Loucy (cell line): ENCODE results near the gene FRAT1.
A peak's percentile ranks its signal among the peaks of the same experiment; 100 is the strongest.

ENCODE experiments used
- H2AFZ ChIP-seq: fragments of 200-600 bp; sonication (generic); 2 replicates; pipeline ENCODE4 v1.6.0; 2016; ENCODE audit warnings: antibody characterized with exemption, mild to moderate bottlenecking, low read length, moderate library complexity
- H3F3A ChIP-seq: fragments of 200-600 bp; 2 replicates; pipeline ENCODE4 v1.6.0; 2016; ENCODE audit warnings: antibody characterized with exemption, low read depth, mild to moderate bottlenecking
- H3K27me3 ChIP-seq: fragments of 200-600 bp; sonication (generic); 2 replicates; pipeline ENCODE4 v1.6.1; 2014; ENCODE audit warnings: low read length, mild to moderate bottlenecking; ENCODE audit not compliant: insufficient read depth, poor library complexity, severe bottlenecking
- H3K36me3 ChIP-seq: fragments of 200-600 bp; sonication (generic); 2 replicates; pipeline ENCODE4 v1.6.1; 2016; ENCODE audit warnings: low read length; ENCODE audit not compliant: insufficient read depth
- H3K4me1 ChIP-seq: fragments of 200-600 bp; sonication (generic); 2 replicates; pipeline ENCODE4 v1.5.1; 2014; ENCODE audit warnings: low read length, mild to moderate bottlenecking; ENCODE audit not compliant: insufficient read depth, poor library complexity, severe bottlenecking
- H3K4me2 ChIP-seq: fragments of 200-600 bp; sonication (generic); 2 replicates; pipeline ENCODE4 v1.6.0; 2014; ENCODE audit warnings: antibody characterized with exemption, low read length, low read depth, mild to moderate bottlenecking; ENCODE audit not compliant: poor library complexity, severe bottlenecking
- H3K4me3 ChIP-seq: fragments of 200-600 bp; sonication (generic); 2 replicates; pipeline ENCODE4 v1.5.1; 2014; ENCODE audit warnings: low read length, mild to moderate bottlenecking, mixed read lengths; ENCODE audit not compliant: poor library complexity, severe bottlenecking
- H3K79me2 ChIP-seq: fragments of 200-600 bp; sonication (generic); 2 replicates; pipeline ENCODE4 v1.6.1; 2014; ENCODE audit warnings: low read length; ENCODE audit not compliant: insufficient read depth
- H3K9ac ChIP-seq: fragments of 200-600 bp; sonication (generic); 2 replicates; pipeline ENCODE4 v1.6.0; 2014; ENCODE audit warnings: mild to moderate bottlenecking, low read depth, low read length, moderate library complexity; ENCODE audit not compliant: poor library complexity, severe bottlenecking
- H3K9me2 ChIP-seq: fragments of 200-600 bp; sonication (generic); replicated peaks from 2 replicates; pipeline ENCODE4 v1.6.1; 2016; ENCODE audit warnings: low read depth, low read length, mixed read lengths
- H3K9me3 ChIP-seq: fragments of 200-600 bp; sonication (generic); 2 replicates; pipeline ENCODE4 v1.6.1; 2014; ENCODE audit warnings: mild to moderate bottlenecking, antibody characterized with exemption, low read length, low read depth; ENCODE audit not compliant: insufficient read depth
- H4K20me1 ChIP-seq: fragments of 200-600 bp; sonication (generic); 2 replicates; pipeline ENCODE4 v1.6.0; 2014; ENCODE audit warnings: antibody characterized with exemption, low read length, mild to moderate bottlenecking; ENCODE audit not compliant: insufficient read depth, poor library complexity, severe bottlenecking
- CTCF ChIP-seq: fragments of 200-600 bp; sonication (generic); conservative IDR thresholded peaks from 2 replicates; pipeline ENCODE4 v1.5.1; 2014; ENCODE audit warnings: mild to moderate bottlenecking, antibody characterized with exemption, low read length
- EZH2phosphoT487 ChIP-seq: fragments of 200-600 bp; IDR thresholded peaks from 2 replicates; pipeline ENCODE4 v1.6.1; 2018; ENCODE audit warnings: antibody characterized with exemption, mild to moderate bottlenecking, moderate library complexity, borderline replicate concordance

FRAT1 gene

GRCh38 chr10:97333601-97334369, 14.7 kb downstream of the FRAT1 start:
- H3K4me3 ChIP-seq: peak overlapping the region; percentile 91
- TF ChIP-seq EZH2phosphoT487 (no peak), CTCF (peak; percentile 11; the same call in 1 of the 2 replicates)
- H3K9me3 ChIP-seq: no peaks in the 10 kb centered on the region
- H3K4me1 ChIP-seq: peaks cover 30% of the 10 kb centered on the region
- H3K4me2 ChIP-seq: peak overlapping the region; percentile 99
- no peaks in the 10 kb centered on the region for H3K27me3 ChIP-seq
- no peak overlapping the region for H2AFZ ChIP-seq
- no peaks in the 10 kb centered on the region for H3K9me2 ChIP-seq
- H4K20me1 ChIP-seq: peaks cover 43% of the 10 kb centered on the region
- H3K36me3 ChIP-seq: no peaks in the 10 kb centered on the region; the same call in 1 of the 2 replicates
- H3F3A ChIP-seq: no peaks in the 10 kb centered on the region
- H3K9ac ChIP-seq: peak overlapping the region; percentile 86
- H3K79me2 ChIP-seq: peaks cover 52% of the 10 kb centered on the region

- Histone ChIP-seq H3K4me3 (peak within 1 kb of the TSS; percentile 91), H3F3A (no peaks in the 10 kb centered on the region), H3K9ac (peak within 1 kb of the TSS; percentile 86), H3K4me2 (peak within 1 kb of the TSS; percentile 99), H4K20me1 (peaks cover 38% of the 10 kb centered on the region), H3K36me3 (no peaks in the 10 kb centered on the region), H3K79me2 (peaks cover 44% of the 10 kb centered on the region), H3K9me2 (no peaks in the 10 kb centered on the region), H3K9me3 (no peaks in the 10 kb centered on the region), H3K4me1 (peaks cover 30% of the 10 kb centered on the region), H3K27me3 (no peaks in the 10 kb centered on the region), H2AFZ (peak within 1 kb of the TSS; percentile 99)
- TF ChIP-seq CTCF: no peak
- TF ChIP-seq EZH2phosphoT487: no peak
Measured at GRCh38 chr10:97334370-97335175, 15.5 kb downstream of the FRAT1 start, which contains the start of gene FRAT2. FRAT2 (minus strand) TSS chr10:97334729; CDS start chr10:97334572, 157 bp downstream.

DNA sequence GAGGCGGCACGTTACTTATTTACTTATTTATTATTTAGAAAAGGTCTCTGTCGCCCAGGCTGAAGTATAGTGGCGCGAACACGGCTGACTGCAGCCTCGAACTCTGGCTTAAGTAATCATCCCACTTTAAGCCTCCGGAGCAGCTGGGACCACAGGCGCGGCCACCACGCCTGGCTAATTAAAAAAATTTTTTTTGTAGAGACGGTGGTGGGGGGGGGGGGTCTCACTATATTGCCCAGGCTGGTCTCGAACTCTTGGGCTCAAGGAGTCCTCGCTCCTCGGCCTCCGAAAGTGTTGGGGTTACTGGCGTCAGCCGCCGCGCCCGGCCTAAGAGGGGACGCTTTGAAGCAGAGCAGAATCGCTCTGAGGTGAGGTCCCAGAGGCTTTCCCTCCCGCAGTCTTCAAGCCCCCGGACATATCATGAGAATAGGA, 16.1 kb downstream of the FRAT1 start:
- peaks cover 38% of the 10 kb centered on the region for H3K79me2 ChIP-seq
- H3K9me3 ChIP-seq: no peaks in the 10 kb centered on the region
- no peaks in the 10 kb centered on the region for H3F3A ChIP-seq
- peaks cover 32% of the 10 kb centered on the region for H4K20me1 ChIP-seq
- peak overlapping the region; percentile 99 for H2AFZ ChIP-seq
- peak overlapping the region; percentile 67 for H3K4me2 ChIP-seq
- TF ChIP-seq CTCF (no peak), EZH2phosphoT487 (no peak)
- peak overlapping the region; percentile 86 for H3K9ac ChIP-seq
- no peaks in the 10 kb centered on the region for H3K9me2 ChIP-seq
- H3K4me3 ChIP-seq: peak overlapping the region; percentile 91
- H3K27me3 ChIP-seq: no peaks in the 10 kb centered on the region
- H3K36me3 ChIP-seq: no peaks in the 10 kb centered on the region
- peaks cover 26% of the 10 kb centered on the region for H3K4me1 ChIP-seq
